HL-60 (cell line): ENCODE measurements around the gene FILIP1L.
A peak's percentile ranks its signal among the peaks of the same experiment; 100 is the strongest.

ENCODE experiments used
- DNase-seq, 2 experiments: peaks; one replicate each; pipeline ENCODE4 v3.0.0-alpha.2; 2010 to 2020; ENCODE audit warnings: low read depth in 1 of 2, low spot score in 1 of 2
- H3K27ac ChIP-seq: fragments of 250-450 bp; sonication (Bioruptor Pico); replicated peaks from 2 replicates; pipeline ENCODE4 v1.5.1; 2020; ENCODE audit warnings: mild to moderate bottlenecking, moderate library complexity
- H3K27me3 ChIP-seq: fragments of 250-450 bp; sonication (Bioruptor Pico); 2 replicates; pipeline ENCODE4 v1.5.1; 2021; ENCODE audit warnings: mild to moderate bottlenecking, moderate library complexity; ENCODE audit not compliant: insufficient read depth, poor library complexity, severe bottlenecking
- H3K4me3 ChIP-seq: replicated peaks from 2 replicates; pipeline ENCODE4 v1.5.1; 2011; ENCODE audit warnings: mild to moderate bottlenecking, control low read depth, low read length; ENCODE audit not compliant: insufficient read depth
- GABPA ChIP-seq: IDR thresholded peaks from 2 replicates; pipeline ENCODE4 v1.6.1; 2012; ENCODE audit warnings: low read depth
- POLR2AphosphoS5 ChIP-seq: IDR thresholded peaks from 2 replicates; pipeline ENCODE4 v1.6.1; 2012; ENCODE audit warnings: low read depth
- SPI1 ChIP-seq: IDR thresholded peaks from 2 replicates; pipeline ENCODE4 v1.6.1; 2012; ENCODE audit warnings: low read depth, mild to moderate bottlenecking, borderline replicate concordance
- TF ChIP-seq, protein P1 (sequence below): IDR thresholded peaks from one replicate; pipeline ENCODE4 v1.5.1; 2011; ENCODE audit warnings: low read length, control low read depth, inconsistent platforms; ENCODE audit not compliant: insufficient read depth
- TF ChIP-seq, protein P2 (sequence below): IDR thresholded peaks from 2 replicates; pipeline ENCODE4 v1.6.1; 2012; ENCODE audit warnings: low read depth; ENCODE audit not compliant: insufficient replicate concordance

FILIP1L gene

DNA sequence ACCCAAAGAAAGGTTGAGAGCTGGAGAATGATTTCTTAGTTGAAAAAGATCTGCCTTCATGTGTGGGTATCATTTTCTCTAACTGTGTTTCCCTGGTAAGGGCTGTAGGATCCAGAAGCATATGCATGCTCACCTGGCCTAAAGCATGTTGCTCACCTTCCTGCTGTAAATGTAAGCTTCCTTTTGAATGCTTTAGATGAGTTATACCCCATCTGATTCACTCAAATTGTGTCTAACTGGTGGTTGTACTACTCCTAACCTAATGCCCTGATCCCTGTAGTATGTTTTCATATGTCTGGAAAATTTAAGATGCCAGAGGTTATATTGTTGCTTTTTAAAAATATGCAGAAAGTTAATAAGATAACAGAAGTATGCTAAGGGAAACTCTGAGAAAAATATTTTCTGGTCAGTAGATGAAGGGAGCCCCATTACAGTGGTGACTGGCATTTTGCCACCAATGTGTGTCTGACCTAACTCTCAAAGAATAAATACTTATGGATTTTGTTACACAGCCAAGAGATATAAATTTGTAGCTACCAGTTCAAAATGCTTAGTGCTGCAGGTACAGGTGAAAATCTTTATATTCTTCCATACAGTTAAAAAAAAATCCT is 7.7 kb downstream of the FILIP1L start:
- TF ChIP-seq, protein P1, sequence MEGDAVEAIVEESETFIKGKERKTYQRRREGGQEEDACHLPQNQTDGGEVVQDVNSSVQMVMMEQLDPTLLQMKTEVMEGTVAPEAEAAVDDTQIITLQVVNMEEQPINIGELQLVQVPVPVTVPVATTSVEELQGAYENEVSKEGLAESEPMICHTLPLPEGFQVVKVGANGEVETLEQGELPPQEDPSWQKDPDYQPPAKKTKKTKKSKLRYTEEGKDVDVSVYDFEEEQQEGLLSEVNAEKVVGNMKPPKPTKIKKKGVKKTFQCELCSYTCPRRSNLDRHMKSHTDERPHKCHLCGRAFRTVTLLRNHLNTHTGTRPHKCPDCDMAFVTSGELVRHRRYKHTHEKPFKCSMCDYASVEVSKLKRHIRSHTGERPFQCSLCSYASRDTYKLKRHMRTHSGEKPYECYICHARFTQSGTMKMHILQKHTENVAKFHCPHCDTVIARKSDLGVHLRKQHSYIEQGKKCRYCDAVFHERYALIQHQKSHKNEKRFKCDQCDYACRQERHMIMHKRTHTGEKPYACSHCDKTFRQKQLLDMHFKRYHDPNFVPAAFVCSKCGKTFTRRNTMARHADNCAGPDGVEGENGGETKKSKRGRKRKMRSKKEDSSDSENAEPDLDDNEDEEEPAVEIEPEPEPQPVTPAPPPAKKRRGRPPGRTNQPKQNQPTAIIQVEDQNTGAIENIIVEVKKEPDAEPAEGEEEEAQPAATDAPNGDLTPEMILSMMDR, result no peak
- no peaks in the 10 kb centered on the region for H3K27me3 ChIP-seq
- H3K4me3 ChIP-seq, result no peak overlapping the region
- DNase-seq, result no peak
- H3K27ac ChIP-seq, result peak overlapping the region; percentile 74

DNA sequence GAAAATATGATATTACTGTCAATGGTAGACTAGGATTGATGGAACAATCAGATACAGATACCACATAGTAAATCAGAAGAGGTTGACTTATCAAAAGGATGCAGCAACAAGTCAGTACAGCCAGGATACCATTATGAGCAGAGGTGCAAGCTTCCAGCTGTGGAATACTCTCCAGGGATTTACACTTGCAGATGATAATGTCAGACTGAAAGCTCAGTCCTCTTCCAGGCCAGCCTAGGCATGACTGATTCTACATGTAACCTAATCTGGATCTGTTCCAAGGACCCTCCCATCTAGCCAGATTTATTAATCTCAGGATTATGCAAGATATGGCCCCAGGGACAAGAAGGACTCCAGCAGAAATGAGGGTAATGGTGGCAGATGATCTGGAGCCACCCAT is 8.2 kb downstream of the FILIP1L start:
- Histone ChIP-seq H3K27me3 (no peaks in the 10 kb centered on the region), H3K27ac (peak overlapping the region; percentile 74), H3K4me3 (no peak overlapping the region)
- TF ChIP-seq GABPA (no peak), SPI1 (no peak), POLR2AphosphoS5 (no peak)
- TF ChIP-seq, protein P1, result no peak
- TF ChIP-seq, protein P2, sequence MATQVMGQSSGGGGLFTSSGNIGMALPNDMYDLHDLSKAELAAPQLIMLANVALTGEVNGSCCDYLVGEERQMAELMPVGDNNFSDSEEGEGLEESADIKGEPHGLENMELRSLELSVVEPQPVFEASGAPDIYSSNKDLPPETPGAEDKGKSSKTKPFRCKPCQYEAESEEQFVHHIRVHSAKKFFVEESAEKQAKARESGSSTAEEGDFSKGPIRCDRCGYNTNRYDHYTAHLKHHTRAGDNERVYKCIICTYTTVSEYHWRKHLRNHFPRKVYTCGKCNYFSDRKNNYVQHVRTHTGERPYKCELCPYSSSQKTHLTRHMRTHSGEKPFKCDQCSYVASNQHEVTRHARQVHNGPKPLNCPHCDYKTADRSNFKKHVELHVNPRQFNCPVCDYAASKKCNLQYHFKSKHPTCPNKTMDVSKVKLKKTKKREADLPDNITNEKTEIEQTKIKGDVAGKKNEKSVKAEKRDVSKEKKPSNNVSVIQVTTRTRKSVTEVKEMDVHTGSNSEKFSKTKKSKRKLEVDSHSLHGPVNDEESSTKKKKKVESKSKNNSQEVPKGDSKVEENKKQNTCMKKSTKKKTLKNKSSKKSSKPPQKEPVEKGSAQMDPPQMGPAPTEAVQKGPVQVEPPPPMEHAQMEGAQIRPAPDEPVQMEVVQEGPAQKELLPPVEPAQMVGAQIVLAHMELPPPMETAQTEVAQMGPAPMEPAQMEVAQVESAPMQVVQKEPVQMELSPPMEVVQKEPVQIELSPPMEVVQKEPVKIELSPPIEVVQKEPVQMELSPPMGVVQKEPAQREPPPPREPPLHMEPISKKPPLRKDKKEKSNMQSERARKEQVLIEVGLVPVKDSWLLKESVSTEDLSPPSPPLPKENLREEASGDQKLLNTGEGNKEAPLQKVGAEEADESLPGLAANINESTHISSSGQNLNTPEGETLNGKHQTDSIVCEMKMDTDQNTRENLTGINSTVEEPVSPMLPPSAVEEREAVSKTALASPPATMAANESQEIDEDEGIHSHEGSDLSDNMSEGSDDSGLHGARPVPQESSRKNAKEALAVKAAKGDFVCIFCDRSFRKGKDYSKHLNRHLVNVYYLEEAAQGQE, result no peak
- no peak for DNase-seq

DNA sequence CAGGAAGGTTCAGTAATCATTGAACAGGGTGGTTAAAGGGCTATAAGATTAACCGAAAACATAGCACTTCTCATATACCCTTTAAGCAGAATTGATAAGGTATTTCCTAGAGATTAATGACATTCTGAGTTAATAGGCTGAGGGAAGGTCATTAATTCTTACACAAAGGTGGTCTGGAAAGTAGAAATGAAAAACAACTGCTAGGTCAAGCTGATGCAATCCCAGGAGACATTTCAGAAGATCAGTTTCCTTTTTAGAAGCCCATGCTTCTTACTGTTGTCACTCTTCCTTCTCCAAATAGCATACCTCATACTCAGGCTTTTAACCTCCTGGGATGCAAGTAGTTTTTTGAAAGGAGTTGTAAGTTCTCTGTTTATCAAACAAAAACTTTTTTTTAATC is 8.8 kb downstream of the FILIP1L start:
- no peak overlapping the region for H3K4me3 ChIP-seq
- no peaks in the 10 kb centered on the region for H3K27me3 ChIP-seq
- TF ChIP-seq SPI1 (no peak), GABPA (no peak)
- TF ChIP-seq, protein P2, result no peak
- peak overlapping the region; percentile 74 for H3K27ac ChIP-seq
- peak in 1 of 2 experiments; percentile 20 for DNase-seq

DNA sequence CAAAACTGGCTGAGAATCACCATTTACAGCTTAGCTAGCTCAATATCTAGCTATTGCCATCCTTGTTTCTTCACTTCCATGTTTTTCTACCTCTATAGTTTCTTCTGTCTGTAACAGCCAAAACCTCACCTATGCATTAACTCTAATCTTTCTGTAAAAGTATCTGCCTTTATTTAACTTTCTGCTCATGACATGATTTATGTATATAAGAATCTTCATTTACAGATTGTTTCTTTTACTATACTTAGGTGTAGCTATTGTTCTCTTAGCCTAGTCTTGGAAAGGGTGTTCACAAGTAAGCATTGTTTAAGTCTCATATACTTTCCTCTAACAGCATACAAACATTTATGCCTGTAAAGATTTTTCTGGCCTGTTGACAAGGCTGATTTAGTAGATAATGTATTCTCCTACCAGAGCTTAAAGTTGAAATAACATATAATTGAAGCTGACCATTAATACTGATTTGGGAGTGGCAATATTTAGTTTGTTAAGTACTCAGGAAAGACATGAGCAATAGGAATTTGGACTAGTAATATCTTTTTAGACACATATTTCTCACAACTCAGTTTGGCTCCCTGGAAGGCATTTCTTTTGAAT is 9.4 kb downstream of the FILIP1L start:
- Histone ChIP-seq H3K27ac (peak overlapping the region; percentile 74), H3K4me3 (no peak overlapping the region), H3K27me3 (no peaks in the 10 kb centered on the region)
- TF ChIP-seq POLR2AphosphoS5 (no peak), GABPA (no peak), SPI1 (no peak)
- TF ChIP-seq, protein P1, result no peak
- TF ChIP-seq, protein P2, result no peak
- no peak for DNase-seq
